Muscle layer of colon (tissue), 2 donors: ENCODE measurements around the gene IFIT1.

Source experiments
- H3K27ac ChIP-seq: one replicate; pipeline ENCODE4 v1.7.0; 2013; ENCODE audit warnings: low read depth, mild to moderate bottlenecking, low read length, moderate library complexity
- H3K27me3 ChIP-seq, 2 donors: one replicate each; pipeline ENCODE4 v1.7.0; 2013; ENCODE audit warnings: low read length in 2 of 2, mild to moderate bottlenecking in 2 of 2; ENCODE audit not compliant: insufficient read depth in 2 of 2, control insufficient read depth in 1 of 2
- H3K36me3 ChIP-seq: one replicate; pipeline ENCODE4 v1.7.0; 2013; ENCODE audit warnings: mild to moderate bottlenecking, low read length; ENCODE audit not compliant: insufficient read depth
- H3K4me1 ChIP-seq: one replicate; pipeline ENCODE4 v1.7.0; 2013; ENCODE audit warnings: mild to moderate bottlenecking, low read length; ENCODE audit not compliant: insufficient read depth
- H3K4me3 ChIP-seq, 2 donors: one replicate each; pipeline ENCODE4 v1.7.0; 2013; ENCODE audit warnings: low read length in 2 of 2, low read depth in 1 of 2, mild to moderate bottlenecking in 1 of 2, moderate library complexity in 1 of 2
- H3K9ac ChIP-seq: one replicate; pipeline ENCODE4 v1.7.0; 2013; ENCODE audit warnings: low read length
- H3K9me3 ChIP-seq: one replicate; pipeline ENCODE4 v1.7.0; 2013; ENCODE audit warnings: mild to moderate bottlenecking, low read length
- donor health status: abdominal sarcoma.
- donor health status: Adenocarcinoma of cecum.

IFIT1 gene

GRCh38 chr10:89452193-89452592 is 59.8 kb downstream of the IFIT1 start:
- H3K27ac ChIP-seq = no peak overlapping the region
- no peaks in the 10 kb centered on the region for H3K27me3 ChIP-seq
- H3K4me3 ChIP-seq = no peak overlapping the region
- H3K36me3 ChIP-seq = no peaks in the 10 kb centered on the region
- no peak overlapping the region for H3K9ac ChIP-seq
- no peaks in the 10 kb centered on the region for H3K4me1 ChIP-seq
- H3K9me3 ChIP-seq = no peaks in the 10 kb centered on the region

- no peaks in the 10 kb centered on the region for H3K4me1 ChIP-seq
- no peaks in the 10 kb centered on the region for H3K27me3 ChIP-seq
- H3K4me3 ChIP-seq = no peak overlapping the region
- H3K9ac ChIP-seq = no peak overlapping the region
- H3K36me3 ChIP-seq = no peaks in the 10 kb centered on the region
- no peaks in the 10 kb centered on the region for H3K9me3 ChIP-seq
- no peak overlapping the region for H3K27ac ChIP-seq
These were observed 62.3 kb downstream of the IFIT1 start for GRCh38 chr10:89454561-89455347.
